HG02588 (cell line): Measurements from ENCODE around the gene CR1L.
A peak's percentile ranks its signal among the peaks of the same experiment; 100 is the strongest.
"Not testable (repeated sequence)": the region's sequence is repeated elsewhere in the genome, so short reads cannot be mapped to it uniquely, and the experiment has no call there.

Experiments
- ATAC-seq: cut with Tn5 transposase; IDR thresholded peaks from one replicate; pipeline ENCODE4 v1.9.1; 2021; ENCODE audit warnings: mild to moderate bottlenecking, moderate library complexity; ENCODE audit not compliant: unreplicated experiment

CR1L gene

DNA sequence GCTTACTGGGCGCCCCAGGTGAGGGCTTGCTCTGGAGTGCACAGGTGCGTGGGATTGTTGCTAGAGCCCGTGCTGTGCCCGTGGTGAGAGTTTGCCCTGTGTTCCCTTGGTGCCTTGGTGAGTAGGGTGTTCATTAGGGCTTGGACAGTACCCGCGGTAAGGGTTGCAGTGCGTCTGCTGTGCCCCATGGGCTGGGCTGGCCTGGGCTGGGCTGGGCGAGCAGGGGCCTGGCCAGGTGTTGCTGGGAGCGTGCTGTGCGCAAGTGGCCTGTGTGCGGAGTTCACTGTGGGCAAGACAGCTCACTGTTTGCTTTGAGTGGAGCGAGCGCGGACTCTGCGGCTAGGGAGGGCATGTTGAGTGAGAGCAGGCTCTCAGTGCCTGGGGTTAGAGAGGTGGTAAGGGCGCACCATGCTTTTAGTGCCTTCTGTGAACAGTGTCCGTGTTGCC is 725 bp downstream of the CR1L start:
- ATAC-seq: no peak

DNA sequence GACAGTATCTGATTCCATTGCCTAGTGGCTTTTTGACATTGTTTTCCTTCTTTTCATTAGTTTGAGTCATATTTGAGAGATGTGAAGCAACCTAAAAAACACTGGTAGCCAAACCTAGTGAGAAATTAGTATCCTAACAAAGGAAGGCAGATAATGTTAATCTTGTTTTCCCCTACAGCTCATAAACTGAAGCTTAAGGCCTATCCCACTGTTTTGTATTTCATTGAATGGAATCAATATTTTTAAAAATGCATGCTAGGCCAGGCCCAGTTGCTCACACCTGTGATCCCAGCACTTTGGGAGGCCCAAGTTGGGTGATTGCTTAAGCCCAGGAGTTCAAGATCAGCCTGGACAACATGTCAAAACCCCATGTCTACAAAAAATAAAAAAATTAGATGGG is 1.2 kb downstream of the CR1L start:
- no peak for ATAC-seq

DNA sequence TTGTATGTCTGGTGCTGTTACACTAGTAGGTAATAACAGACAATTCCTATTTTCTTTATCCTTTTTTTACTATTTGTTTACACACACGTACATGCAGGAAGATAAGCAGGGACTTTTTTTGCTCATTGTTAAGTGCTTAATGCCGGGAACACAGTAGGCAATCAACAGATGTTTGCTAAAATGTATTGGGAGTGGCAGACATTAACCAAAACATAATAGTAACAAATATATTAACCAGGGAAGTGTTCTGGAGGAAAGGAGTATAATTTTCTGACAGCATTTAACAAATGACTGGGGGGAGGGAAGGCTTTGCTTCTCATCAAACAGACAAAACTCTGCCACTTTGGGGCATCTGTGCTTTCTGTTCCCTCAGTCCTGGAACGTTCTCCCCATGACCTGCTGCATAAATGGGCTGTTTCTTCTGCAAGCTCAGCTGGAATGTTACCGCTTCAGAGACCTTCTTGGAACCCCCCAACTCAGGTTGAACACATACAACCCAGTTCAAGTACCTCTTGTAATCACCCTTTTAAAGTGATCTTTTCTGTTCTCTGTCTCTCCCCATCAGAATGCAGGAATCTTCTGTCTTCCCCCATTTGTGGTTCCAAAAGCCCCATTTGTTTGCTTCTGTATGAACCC is 2.1 kb downstream of the CR1L start:
- no peak for ATAC-seq

DNA sequence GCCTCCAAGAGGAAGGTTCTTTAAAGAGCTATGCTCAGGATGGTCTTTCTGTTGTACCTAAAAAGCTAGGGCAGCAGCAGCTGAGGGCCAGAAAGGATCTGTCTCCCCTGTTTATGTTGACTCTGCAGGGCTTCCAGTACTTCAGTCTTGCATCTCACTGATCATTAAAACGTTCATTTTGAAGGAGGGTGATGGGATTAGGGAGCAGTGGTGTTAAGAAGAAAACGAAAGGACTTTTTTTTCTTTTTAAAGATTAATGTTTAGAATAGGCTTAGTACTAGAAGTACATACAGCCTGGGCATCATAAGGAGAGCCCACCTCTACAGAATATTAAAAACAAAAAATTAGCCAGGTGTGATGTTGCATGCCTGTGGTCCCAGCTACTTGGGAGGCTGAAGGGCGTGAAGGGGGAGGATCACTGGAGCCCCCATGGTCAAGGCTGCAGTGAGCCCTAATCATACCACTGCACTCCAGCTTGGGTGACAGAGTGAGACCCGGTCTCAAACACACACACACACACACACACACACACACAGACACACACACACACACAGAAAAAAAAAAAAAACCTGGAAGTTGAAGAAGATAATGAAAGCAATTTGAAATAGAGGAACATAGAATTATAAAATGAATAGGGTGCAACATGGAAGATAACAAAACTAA is 2.9 kb downstream of the CR1L start:
- no peak for ATAC-seq

DNA sequence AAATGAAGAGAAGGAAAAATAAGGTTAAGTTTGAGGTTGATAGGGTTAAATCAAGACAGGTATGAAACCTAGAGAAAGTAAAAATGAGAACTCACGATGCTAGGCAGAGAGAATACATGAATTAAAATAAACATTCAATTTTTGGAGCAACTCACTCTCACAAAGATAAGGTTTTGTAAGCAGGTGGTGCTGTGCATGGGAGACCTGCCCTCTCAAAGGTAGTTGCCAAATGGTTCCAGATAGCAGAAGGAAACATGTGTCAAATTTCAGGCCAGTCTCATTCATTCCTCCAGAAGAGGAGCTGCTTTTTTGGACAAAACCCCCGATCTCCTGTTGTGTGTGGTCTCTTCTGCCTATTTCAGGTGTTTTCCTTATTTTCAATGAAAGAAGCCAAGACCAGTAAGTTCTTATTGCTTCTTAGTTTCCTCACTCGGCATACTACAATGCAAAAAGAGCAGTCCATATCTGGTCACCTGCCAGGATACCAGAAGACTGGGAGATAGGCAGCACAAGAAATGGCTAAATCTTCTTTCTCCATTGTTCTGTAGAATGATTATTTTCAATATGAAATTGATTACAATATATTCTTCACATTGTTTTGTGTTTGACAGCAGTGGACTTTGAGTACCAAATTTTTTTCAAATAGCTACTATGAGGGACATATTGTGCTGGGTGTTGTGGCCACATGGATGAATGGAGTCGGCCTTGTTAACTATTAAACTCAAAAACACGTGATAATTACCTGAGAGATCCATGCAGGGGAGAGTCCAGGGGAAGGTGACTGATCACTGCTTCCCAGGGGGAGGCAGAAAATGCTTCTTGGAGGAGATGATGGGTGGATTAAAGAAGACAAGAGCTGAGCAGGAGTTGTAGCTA is 3.6 kb downstream of the CR1L start:
- no peak for ATAC-seq

DNA sequence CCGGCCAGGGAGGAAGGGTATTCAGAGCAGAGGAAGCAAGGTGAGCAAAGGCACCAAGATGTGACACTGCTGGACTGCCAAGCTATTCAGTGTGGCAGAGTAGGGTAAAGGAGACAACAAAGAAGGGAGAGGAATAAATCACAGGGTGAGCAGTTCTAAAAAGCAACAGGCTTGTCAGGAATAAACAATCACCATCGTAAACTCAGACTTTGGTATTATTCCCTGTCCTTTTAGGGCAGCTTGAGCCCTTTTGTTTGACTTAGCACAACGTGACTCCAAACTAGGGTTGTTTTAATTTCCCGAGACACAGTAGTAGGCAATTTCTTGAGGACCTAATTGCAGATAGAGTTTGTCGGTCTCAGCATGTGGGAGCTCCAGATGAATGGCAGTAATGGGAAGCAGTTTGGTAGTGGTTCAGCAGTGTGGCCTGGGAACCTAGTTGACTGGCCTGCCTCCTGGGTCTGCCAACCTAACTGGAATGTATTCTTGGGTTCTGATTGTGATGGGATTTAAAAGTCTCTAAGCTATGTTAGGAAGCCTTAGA is 4.3 kb downstream of the CR1L start:
- ATAC-seq: no peak

DNA sequence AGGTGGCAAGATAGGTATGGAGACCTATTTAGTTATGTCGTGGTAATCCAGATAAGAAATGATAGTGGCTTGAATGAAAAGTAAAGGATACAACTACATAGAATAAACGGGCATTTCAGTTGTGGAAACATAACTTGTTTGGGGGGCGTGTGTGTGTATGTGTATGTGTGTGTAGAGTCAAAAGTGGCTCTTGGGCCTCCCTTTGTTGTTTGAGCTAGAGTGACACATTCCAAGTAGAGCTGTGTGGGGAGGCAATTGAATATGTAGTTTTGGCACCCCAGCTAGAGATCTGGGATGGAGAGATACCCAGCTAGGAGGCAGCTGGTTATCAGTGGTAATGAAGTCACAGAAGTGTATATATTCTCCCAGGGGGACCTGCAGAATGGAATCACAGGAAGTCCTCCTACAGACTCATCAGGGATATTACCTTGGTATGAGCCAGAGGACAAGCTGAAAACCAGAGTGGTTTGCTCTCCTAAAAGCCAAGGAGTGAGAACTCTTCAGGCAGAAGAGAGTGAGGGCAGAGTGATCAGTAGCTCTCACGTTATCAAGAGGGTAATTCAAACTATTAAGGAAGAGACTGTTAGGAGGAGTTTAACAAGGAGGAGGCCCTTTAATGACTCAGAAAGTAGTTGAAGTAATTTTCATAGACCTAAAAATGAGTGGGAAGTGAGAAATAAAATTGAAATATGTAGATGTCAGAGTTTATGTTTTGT is 5.1 kb downstream of the CR1L start:
- no peak for ATAC-seq

DNA sequence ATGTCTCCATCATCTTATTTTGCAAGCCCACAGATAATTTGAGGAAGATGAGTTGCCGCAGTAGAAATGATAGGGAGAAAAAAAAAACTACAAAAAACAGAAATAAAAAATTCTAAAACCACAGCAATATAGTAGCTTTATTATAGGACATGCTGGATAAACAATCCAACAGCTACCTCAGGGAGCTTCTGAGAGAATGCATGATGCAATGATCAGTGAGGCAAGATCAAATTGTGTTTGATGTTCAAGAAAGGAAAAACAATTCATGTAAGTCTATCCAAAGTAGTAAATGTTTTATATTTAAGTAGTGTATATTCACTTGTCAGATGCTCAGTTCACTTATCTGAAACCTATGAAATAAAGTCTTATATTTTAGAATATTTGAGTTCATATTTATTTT is 6.7 kb downstream of the CR1L start:
- ATAC-seq: no peak

DNA sequence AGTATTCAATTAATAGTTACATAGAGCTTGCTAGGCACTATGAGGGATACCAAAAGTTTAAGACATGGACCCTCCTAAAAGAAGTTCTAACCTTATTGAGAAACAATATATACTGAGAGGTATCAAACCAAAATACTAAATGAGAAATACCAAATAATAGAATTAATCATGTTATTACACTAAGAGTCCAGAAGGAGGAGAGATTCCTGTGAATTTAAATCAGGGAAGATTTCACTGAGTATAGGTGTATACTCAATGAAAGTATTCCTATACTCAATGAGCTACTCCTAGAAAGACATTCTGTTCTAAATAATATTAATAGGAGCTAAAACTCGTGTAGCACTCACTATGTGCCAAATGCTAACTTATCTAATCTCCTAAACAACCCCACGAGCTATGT is 9.4 kb downstream of the CR1L start:
- no peak for ATAC-seq

DNA sequence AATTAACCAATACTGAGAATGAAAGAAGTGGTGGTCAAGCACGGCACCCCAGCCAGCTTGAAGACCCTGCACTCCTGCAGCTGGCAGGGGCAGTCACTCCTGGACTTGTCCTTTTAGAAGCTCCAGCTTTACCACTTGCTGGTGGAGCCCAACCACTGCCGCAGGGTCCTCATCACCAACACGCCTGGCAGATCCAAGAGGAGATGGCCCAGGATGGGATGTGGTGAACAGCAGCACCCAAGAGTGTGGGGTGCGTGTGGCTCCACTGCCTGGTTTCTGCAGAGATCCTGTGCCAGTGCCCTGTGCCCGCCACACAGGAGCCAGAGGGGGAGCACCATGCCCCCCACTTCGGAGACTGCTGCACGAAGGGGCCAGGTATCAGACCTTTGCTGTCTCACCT is 13.5 kb downstream of the CR1L start:
- no peak for ATAC-seq

DNA sequence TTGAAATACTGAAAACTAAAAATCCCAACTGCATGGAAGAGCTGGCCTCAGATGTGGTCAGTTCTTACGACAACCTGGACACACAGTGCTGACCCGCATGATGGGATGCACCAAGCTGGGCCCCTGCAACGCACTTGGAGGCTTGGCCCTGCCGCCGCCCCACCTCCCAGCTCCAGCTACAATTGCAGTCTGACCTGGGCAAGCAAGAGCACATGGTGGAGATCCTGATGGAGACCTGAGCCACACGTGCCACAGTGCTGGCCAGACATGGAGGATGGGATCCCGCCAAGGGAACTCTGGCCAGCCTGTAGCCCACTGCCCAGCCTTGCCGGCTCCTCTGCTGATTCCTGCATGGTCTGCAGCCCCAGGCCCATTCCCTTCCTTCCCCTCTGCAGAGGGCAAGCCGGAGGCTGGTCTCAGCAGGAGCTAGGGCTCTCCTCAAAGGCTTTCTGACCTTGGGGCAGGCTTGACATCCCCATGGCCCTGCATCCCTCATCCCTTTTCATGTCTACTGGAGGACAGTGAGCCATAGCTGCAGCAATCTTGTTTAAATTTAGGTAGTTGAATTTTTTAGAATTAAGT is 14.1 kb downstream of the CR1L start:
- ATAC-seq: no peak

DNA sequence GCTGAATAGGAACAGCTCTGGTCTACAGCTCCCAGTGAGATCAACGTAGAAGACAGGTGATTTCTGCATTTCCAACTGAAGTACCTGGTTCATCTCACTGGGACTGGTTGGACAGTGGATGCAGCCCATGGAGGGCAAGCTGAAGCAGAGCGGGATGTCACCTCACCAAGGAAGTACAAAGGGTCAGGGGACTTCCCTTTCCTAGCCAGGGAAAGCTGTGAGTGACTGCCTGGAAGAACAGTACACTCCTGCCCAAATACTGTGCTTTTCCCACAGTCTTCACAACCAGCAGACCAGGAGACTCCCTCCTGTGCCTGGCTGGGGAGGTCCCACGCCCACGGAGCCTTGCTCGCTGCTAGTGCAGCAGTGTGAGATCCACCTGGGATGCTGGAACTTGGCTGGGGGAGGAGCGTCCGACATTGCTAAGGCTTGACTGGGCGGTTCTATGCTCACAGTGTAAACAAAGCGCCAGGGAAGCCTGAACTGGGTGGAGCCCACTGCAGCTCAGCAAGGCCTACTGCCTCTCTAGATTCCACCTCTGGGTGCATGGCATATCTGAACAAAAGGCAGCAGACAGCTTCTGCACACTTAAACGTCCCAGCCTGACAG is 14.7 kb downstream of the CR1L start:
- no peak for ATAC-seq

DNA sequence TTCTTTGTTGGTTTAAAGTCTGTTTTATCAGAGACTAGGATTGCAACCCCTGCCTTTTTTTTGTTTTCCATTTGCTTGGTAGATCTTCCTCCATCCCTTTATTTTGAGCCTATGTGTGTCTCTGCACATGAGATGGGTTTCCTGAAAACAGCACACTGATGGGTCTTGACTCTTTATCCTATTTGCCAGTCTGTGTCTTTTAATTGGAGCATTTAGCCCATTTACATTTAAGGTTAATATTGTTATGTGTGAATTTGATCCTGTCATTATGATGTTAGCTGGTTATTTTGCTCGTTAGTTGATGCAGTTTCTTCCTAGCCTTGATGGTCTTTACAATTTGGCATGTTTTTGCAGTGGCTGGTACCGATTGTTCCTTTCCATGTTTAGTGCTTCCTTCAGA is 16.5 kb downstream of the CR1L start:
- not testable (repeated sequence) for ATAC-seq

DNA sequence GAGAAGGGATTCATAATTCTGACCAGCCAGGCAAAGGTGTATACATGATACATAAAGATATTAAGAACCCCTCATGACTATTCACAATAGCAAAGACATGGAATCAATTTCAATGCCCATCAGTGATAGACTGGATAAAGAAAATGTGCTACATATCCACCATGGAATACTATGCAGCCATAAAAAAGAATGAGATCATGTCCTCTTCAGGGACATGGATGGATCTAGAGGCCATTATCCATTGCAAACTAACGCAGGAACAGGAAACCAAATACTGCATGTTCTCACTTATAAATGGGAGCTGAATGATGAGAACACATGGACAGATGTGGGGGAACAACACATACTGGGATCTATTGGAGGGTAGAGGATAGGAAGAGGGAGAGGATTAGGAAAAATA is 21.4 kb downstream of the CR1L start:
- no peak for ATAC-seq

DNA sequence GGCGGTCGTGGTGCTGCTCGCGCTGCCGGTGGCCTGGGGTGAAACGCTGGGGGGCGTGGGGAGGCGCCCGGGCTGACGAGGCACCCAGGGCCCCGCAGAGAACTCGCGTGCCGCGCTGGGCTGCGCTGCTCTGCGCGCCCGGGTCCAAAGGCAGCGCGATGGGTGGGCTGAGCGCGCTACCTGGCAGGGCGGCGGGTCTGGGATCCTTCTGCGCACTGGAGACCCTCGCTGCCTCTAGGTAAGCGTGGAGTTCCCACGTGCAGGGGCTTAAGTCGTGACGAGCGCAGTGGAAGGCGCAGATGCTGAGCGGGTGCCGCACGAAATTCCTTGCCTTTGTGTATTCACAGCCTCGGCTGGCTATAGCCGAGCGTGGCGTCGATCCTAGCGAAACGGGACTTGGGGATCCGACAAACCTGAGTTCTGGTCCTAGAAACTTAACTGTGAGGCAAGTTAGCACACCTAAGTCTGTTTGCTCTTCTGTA is 24.6 kb downstream of the CR1L start:
- no peak for ATAC-seq

DNA sequence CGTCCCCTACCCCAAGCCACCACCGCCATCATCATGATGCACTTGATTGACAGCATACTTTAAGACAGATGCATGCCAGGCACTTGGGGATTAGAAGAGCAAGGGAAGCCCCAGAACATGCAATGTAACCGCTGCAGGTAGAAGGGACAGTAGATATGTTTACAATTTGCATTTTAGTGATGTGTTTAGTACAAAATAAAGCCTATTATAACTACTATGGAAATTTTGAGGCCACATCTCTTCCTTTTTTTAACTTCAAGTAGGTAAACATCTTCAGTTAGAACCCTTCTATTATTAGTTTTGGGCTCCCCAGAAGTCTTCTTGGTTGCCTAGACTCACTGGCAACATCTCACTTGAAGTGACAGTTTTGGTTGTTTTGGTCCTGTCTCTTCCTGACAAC is 25.3 kb downstream of the CR1L start:
- peak; percentile 68 for ATAC-seq

DNA sequence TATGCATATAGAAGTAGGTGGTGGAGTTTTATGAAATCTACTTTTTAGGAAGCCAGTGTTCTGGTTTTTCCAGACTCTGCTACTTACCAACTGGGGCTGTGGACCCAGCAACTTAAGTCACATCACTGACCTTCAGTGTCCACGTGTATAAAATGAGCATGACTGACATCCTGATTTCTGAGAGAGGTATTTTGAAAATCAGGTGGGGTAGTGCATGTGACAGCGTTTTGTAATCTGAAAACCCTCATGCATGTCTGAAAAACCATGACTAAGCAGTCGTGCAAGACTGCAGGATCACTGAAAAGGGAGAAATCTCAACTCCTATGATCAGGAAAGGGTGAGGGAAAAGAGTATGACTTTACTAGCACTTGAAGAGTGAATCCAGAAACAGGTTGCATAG is 26.1 kb downstream of the CR1L start:
- no peak for ATAC-seq

DNA sequence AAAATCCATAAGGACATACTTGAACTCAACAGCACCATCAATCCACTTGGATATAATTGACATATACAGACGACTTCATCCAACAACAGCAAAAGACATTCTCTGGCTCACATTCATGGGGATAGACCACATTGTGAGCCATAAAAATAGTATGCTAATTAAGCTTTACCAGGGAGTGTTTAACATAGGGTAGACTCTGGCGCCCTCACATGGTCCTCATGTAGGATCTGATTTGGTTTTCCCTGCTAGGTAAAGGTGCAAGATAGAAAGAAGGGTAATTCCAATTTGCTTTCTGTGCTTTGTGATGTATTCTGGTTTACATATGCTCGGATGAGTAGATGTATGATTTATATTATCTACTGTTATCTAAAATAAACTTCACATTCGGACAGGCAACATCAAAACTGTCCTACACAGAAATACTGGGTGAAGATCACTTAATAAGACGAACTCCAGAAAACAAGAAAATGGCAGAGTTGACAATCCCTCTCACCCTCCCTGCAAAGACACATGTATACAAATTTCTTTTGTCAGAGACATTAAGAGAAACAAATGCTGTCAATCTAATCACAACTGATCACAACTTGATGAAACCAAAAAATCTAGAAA is 27.7 kb downstream of the CR1L start:
- ATAC-seq: no peak

DNA sequence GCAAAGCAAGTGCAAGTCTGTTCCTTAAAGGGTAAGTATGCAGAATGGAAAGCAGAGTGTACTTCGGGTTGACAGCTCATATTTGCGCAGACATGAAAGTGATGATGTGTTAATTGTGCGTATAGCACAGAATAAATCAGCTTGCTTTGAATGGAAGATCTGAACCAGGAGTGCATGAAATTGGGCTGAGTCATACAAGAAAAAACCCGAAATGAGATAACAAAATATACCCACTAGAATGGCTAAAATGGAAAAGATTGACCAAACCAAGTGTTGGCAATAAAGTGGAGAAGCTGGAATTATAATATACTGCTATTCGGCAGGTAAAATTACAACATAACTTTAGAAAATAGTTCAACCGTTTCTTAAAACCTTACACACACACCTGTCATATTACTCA is 28.5 kb downstream of the CR1L start:
- no peak for ATAC-seq

DNA sequence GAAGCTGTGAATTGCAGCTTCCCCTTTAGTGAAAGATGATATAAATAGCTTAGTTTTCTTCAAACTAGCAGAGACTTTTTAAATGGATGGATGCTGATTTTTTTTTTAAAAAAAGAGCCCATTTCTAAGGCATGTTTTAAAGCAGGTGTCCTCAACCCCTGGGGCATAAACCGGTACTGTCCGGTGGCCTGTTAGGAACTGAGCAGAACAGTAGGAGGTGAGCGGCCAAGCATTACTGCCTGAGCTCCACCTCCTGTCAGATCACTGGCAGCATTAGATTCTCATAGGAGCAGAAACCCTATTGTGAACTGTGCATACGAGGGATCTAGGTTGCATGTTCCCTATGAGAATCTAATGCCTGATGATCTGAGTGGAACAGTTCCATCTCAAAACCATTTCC is 31.2 kb downstream of the CR1L start:
- no peak for ATAC-seq
